ENCODE data around the gene BRICD5. TPM values are rescaled to one million over a fixed set of nuclear protein-coding genes. Genes with fewer than 3 reads are reported as not detected.
A peak's percentile ranks its signal among the peaks of the same experiment; 100 is the strongest.

The BRICD5 gene
- total RNA-seq, 1 experiment from 2014 or later: 17.1 TPM

- BruUV-seq (replicated peaks): no TSS peak
- DNase-seq: no peak
- peaks cover 18% of the 10 kb centered on the region for H3F3A ChIP-seq (ENCODE audit: insufficient read depth, low read depth)
- H2AFZ ChIP-seq: no peak overlapping the region
- H3K4me1 ChIP-seq (replicated peaks; ENCODE audit: insufficient read depth): peaks cover 20% of the 10 kb centered on the region
- intact Hi-C loops (cut with micrococcal nuclease; ENCODE audit: unreplicated experiment): loop anchor here (10.0 kb wide), 1 partner anchor 678 kb away; no protein-coding TSS in a partner anchor
- ChIA-PET CTCF (interaction anchor here (0.6 kb wide), 1 partner anchor 136 kb away, joined by 6 read pairs; no protein-coding TSS in a partner anchor), POLR2A (ENCODE audit: unreplicated experiment) (interaction anchor here (0.5 to 0.8 kb wide), 4 partner anchors 16 to 247 kb away, joined by 3 to 8 read pairs (median 6); no protein-coding TSS in a partner anchor)
- H3K9me2 ChIP-seq (ENCODE audit: insufficient read depth): no peaks in the 10 kb centered on the region
- TF ChIP-seq EZH2 (IDR thresholded peaks at IDR 0.05; ENCODE audit: low read depth) (no peak), CTCF (conservative IDR thresholded peaks at IDR 0.05) (no peak)
- peaks cover 41% of the 10 kb centered on the region for H4K20me1 ChIP-seq (ENCODE audit: insufficient read depth)
- no peak overlapping the region for H3K27ac ChIP-seq
- H3K36me3 ChIP-seq (ENCODE audit: low read depth): peaks cover 4% of the 10 kb centered on the region; the same call in 1 of the 2 replicates
- no peak overlapping the region for H3K4me3 ChIP-seq
- H3K27me3 ChIP-seq (ENCODE audit: insufficient read depth, low read depth): no peaks in the 10 kb centered on the region
- peaks cover 51% of the 10 kb centered on the region for H3K79me2 ChIP-seq (ENCODE audit: low read depth)
- H3K9me3 ChIP-seq (ENCODE audit: insufficient read depth, low read depth): no peaks in the 10 kb centered on the region
- H3K4me2 ChIP-seq: peak overlapping the region; percentile 57
These were observed 15.7 kb upstream of the BRICD5 start for GRCh38 chr16:2226245-2226793.

- BruUV-seq (replicated peaks): TSS peak; percentile 56
- Histone ChIP-seq H3K9me3 (ENCODE audit: insufficient read depth, low read depth) (no peaks in the 10 kb centered on the region), H3K79me2 (ENCODE audit: low read depth) (peaks cover 51% of the 10 kb centered on the region), H3K4me3 (peak overlapping the region; percentile 83), H3K27ac (peak overlapping the region; percentile 24), H3K36me3 (ENCODE audit: low read depth) (peaks cover 4% of the 10 kb centered on the region; the same call in 1 of the 2 replicates), H2AFZ (peak overlapping the region; percentile 83), H4K20me1 (ENCODE audit: insufficient read depth) (peaks cover 34% of the 10 kb centered on the region), H3K4me1 (replicated peaks; ENCODE audit: insufficient read depth) (peaks cover 20% of the 10 kb centered on the region), H3K4me2 (peak overlapping the region; percentile 70), H3F3A (ENCODE audit: insufficient read depth, low read depth) (peaks cover 18% of the 10 kb centered on the region), H3K9me2 (ENCODE audit: insufficient read depth) (no peaks in the 10 kb centered on the region), H3K27me3 (ENCODE audit: insufficient read depth, low read depth) (no peaks in the 10 kb centered on the region)
- intact Hi-C loops (cut with micrococcal nuclease; ENCODE audit: unreplicated experiment): loop anchor here (1.0 to 10.0 kb wide), 5 partner anchors 9 to 681 kb away; partner anchors contain the start of genes ECI1 and RNPS1
- ChIA-PET CTCF (no interaction called here), POLR2A (ENCODE audit: unreplicated experiment) (interaction anchor here (0.7 to 1.0 kb wide), 2 partner anchors 35 to 69 kb away, joined by 5 to 8 read pairs; partner anchors contain the start of gene TRAF7)
- DNase-seq: peak in 1 of 2 experiments; percentile 71
- no peak for TF ChIP-seq EZH2 (IDR thresholded peaks at IDR 0.05; ENCODE audit: low read depth)
- TF ChIP-seq CTCF (conservative IDR thresholded peaks at IDR 0.05): no peak
These were observed 13.4 kb upstream of the BRICD5 start for GRCh38 chr16:2223942-2224486.

GRCh38 chr16:2223221-2223941 is 12.7 kb upstream of the BRICD5 start, which contains the start of gene E4F1:
TSS of gene E4F1 (plus strand) at chr16:2223591. CDS start at chr16:2223614, 23 bp downstream.
- intact Hi-C loops (cut with micrococcal nuclease; ENCODE audit: unreplicated experiment): loop anchor here (1.0 to 10.0 kb wide), 5 partner anchors 8 to 681 kb away; partner anchors contain the start of genes ECI1 and RNPS1
- peaks cover 20% of the 10 kb centered on the region for H3K4me1 ChIP-seq (replicated peaks; ENCODE audit: insufficient read depth)
- H3F3A ChIP-seq (ENCODE audit: insufficient read depth, low read depth): peaks cover 18% of the 10 kb centered on the region
- BruUV-seq (replicated peaks): no TSS peak
- DNase-seq: peak; percentile 96 to 100
- H3K27me3 ChIP-seq (ENCODE audit: insufficient read depth, low read depth): no peaks in the 10 kb centered on the region
- peaks cover 27% of the 10 kb centered on the region for H4K20me1 ChIP-seq (ENCODE audit: insufficient read depth)
- no peak for TF ChIP-seq EZH2 (IDR thresholded peaks at IDR 0.05; ENCODE audit: low read depth)
- no peak for TF ChIP-seq CTCF (conservative IDR thresholded peaks at IDR 0.05)
- peak within 1 kb of the TSS; percentile 78 for H3K4me2 ChIP-seq
- CTCF ChIA-PET: no interaction called here
- no peaks in the 10 kb centered on the region for H3K9me2 ChIP-seq (ENCODE audit: insufficient read depth)
- peaks cover 48% of the 10 kb centered on the region for H3K79me2 ChIP-seq (ENCODE audit: low read depth)
- H3K27ac ChIP-seq: peak within 1 kb of the TSS; percentile 24
- peak within 1 kb of the TSS; percentile 83 for H3K4me3 ChIP-seq
- H3K36me3 ChIP-seq (ENCODE audit: low read depth): peaks cover 4% of the 10 kb centered on the region; the same call in 1 of the 2 replicates
- peak within 1 kb of the TSS; percentile 83 for H2AFZ ChIP-seq
- POLR2A ChIA-PET (ENCODE audit: unreplicated experiment): interaction anchor here (0.5 to 1.0 kb wide), 3 partner anchors 36 to 310 kb away, joined by 5 to 17 read pairs (median 8); partner anchors contain the start of gene TRAF7
- no peaks in the 10 kb centered on the region for H3K9me3 ChIP-seq (ENCODE audit: insufficient read depth, low read depth)

Measured in PC-9 (cell line).